Activated T-cell treated with anti-CD3 and anti-CD28 coated beads, Interleukin-2, amount 50 U/mL, for 24 hours (primary cell): ENCODE results near the gene DPY19L1.
"Not testable (repeated sequence)": the region's sequence is repeated elsewhere in the genome, so short reads cannot be mapped to it uniquely, and the experiment has no call there.

Source experiments
- DNase-seq: peaks from one replicate; pipeline ENCODE4 v3.0.0-alpha.2; 2020
- H3K27ac Mint-ChIP-seq: 2 replicates; pipeline ENCODE4 v1.8.0; 2020; ENCODE audit warnings: mild to moderate bottlenecking, mixed read lengths
- H3K27me3 Mint-ChIP-seq: 2 replicates; pipeline ENCODE4 v1.8.0; 2020; ENCODE audit warnings: mixed read lengths
- H3K36me3 Mint-ChIP-seq: 2 replicates; pipeline ENCODE4 v1.8.0; 2020; ENCODE audit warnings: low read depth, mixed read lengths
- H3K4me1 Mint-ChIP-seq: 2 replicates; pipeline ENCODE4 v1.8.0; 2020; ENCODE audit warnings: low read depth, mixed read lengths
- H3K4me3 Mint-ChIP-seq: 2 replicates; pipeline ENCODE4 v1.8.0; 2020; ENCODE audit warnings: mild to moderate bottlenecking, moderate library complexity, mixed read lengths
- H3K9me3 Mint-ChIP-seq: 2 replicates; pipeline ENCODE4 v1.8.0; 2020; ENCODE audit warnings: mixed read lengths

Gene DPY19L1

DNA sequence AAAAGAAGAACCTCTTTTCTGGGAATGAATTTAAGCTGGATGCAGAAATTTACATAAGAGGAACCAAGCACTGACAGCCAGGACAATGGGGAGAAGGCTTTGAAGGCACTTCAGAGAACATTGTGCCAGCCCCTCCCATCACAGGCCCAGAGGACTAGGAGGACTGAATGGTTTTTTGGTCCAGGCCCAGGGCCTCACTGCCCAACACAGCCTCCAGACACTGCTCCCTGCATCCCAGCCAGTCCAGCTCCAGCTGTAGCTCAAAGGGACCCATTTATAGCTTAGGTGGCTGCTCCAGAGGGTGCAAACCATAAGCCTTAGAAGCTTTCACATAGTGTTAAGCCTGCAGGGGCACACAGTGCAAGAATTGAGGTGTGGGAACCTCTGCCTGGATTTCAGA, 142.1 kb downstream of the DPY19L1 start:
- no peak overlapping the region for H3K4me3 Mint-ChIP-seq
- H3K36me3 Mint-ChIP-seq: no peaks in the 10 kb centered on the region
- H3K27me3 Mint-ChIP-seq: peaks cover 10% of the 10 kb centered on the region
- H3K9me3 Mint-ChIP-seq: peaks cover 14% of the 10 kb centered on the region
- no peak overlapping the region for H3K27ac Mint-ChIP-seq
- no peak for DNase-seq
- H3K4me1 Mint-ChIP-seq: no peaks in the 10 kb centered on the region

DNA sequence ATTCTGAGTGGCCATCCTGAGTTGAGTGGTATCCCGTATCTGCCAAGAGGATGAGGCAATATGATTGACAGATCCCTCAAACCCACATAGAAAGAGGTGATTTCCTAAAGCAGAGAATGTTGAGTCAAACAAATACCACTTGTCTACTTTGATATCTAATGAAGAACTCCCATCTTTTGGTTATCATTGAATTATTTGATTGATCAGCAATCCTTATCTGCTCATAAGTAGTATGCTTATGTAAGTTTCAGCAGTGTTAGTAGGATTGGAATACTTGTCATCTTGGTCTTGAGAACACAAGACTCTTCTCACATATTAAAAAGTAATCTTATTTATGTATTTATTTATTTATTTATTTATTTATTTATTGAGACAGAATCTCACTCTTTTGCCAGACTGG, 147.3 kb downstream of the DPY19L1 start:
- Mint-ChIP-seq H3K4me3 (no peak overlapping the region), H3K4me1 (no peaks in the 10 kb centered on the region), H3K9me3 (peaks cover 6% of the 10 kb centered on the region), H3K27ac (no peak overlapping the region), H3K27me3 (peaks cover 12% of the 10 kb centered on the region), H3K36me3 (no peaks in the 10 kb centered on the region)
- DNase-seq: no peak

DNA sequence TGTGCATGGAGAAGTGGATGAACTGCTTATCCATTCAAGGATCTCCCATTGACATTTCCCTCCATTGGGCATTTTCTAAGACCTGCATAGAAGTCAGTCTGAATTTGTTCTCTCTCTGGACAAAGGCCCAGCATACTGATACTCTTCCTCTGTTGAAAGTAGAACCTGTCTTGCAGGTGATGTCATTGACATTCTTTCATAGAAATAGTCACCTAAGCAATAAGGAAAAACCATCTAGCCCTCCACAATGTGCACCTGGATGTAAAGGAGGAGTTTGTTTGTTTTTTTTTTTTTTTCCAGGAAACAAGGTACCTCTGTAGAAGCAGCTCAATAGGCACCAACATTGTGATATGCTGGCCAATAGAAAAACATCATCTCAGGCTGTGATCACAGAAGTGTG, 150.4 kb downstream of the DPY19L1 start:
- peaks cover 11% of the 10 kb centered on the region for H3K27me3 Mint-ChIP-seq
- no peaks in the 10 kb centered on the region for H3K4me1 Mint-ChIP-seq
- DNase-seq: no peak
- no peaks in the 10 kb centered on the region for H3K36me3 Mint-ChIP-seq
- no peak overlapping the region for H3K4me3 Mint-ChIP-seq
- H3K9me3 Mint-ChIP-seq: peaks cover 12% of the 10 kb centered on the region
- H3K27ac Mint-ChIP-seq: no peak overlapping the region

DNA sequence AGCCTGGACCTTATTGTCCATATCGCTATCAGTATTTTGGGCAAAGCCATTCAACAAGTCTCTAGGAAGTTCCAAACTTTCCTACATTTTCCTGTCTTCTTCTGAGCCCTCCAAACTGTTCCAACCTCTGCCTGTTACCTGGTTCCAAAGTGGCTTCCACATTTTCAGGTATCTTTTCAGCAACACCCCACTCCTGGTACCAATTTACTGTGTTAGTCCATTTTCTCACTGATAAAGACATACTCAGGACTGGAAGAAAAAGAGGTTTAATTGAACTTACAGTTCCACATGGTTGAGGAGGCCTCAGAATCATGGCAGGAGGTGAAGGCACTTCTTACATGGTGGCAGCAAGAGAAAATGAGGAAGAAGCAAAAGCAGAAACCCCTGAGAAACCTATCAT, 153.4 kb downstream of the DPY19L1 start:
- not testable (repeated sequence) for H3K27ac Mint-ChIP-seq

DNA sequence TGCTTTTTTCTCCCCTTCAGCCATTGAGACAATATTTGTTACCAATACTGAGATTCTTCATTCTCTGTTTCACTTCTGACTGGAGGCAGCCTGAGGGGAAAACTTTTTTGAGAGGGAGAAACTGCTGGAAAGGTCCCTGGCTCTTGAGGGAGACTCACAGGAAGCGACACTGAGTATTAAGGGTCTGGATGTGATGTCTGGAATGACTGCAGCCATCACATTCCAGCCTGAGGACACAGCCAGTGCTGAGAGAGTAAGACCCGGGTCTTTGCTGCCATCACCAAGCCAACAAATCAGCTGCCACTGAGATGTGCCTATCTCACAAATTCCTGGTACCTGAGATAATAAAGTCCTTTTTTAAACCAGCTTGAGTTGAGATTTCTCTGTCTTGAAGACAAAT, 157.4 kb downstream of the DPY19L1 start:
- DNase-seq: no peak
- Mint-ChIP-seq H3K27me3 (peaks cover 4% of the 10 kb centered on the region), H3K36me3 (no peaks in the 10 kb centered on the region), H3K4me3 (no peak overlapping the region), H3K4me1 (no peaks in the 10 kb centered on the region), H3K9me3 (peaks cover 13% of the 10 kb centered on the region), H3K27ac (no peak overlapping the region)

More for the DNA sequence above, 153.4 kb downstream of the DPY19L1 start:
- not testable (repeated sequence) for H3K4me1 Mint-ChIP-seq, H3K27me3 Mint-ChIP-seq, H3K4me3 Mint-ChIP-seq, DNase-seq, H3K36me3 Mint-ChIP-seq
- peaks cover 13% of the 10 kb centered on the region for H3K9me3 Mint-ChIP-seq

DNA sequence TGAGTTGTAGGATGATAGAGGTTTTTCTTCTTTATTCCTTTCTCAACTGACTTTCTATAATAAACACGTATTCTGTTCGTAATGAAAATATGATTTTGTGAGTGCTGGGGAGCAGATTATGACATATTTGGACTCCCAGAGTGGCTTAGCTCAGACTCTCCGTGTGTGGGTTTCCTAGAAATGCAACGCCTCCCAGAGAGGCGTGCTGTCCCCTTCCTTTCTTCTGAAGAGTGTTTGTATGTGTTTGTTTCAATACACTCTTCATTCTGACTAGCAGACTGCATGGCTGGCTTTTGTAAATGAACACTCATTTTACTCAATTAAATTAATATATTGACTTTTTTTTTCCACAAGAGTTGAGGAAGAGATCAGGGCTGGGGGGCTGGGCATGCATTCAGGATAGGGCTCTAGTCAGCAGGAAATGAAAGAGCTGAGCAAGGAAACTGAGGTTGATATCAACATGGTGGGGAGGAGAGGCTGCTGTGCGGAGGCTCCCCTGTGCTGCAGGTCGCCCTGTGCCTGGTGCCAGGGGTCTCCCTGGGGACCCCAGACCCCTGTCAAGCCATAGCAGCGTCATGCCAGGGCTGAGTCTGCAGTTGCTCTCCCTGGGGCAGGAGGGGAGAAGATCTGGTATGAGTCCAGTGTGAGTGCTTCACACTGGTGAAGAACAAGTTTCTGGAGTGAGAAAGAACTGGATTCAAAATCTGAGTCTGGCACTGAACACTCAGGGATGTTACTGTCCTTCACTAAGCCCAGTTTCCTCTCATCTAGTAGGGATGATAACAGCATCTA, 158.1 kb downstream of the DPY19L1 start:
- H3K9me3 Mint-ChIP-seq: peaks cover 12% of the 10 kb centered on the region
- H3K36me3 Mint-ChIP-seq, H3K4me1 Mint-ChIP-seq, H3K27me3 Mint-ChIP-seq, H3K4me3 Mint-ChIP-seq, H3K27ac Mint-ChIP-seq, DNase-seq: not testable (repeated sequence)
